Nephron progenitor cell (in vitro differentiated cells): ENCODE data around the gene TDRD9.
A peak's percentile ranks its signal among the peaks of the same experiment; 100 is the strongest.

Experiments
- DNase-seq: peaks from one replicate; pipeline ENCODE4 v3.0.0; 2021
- H3K27ac Mint-ChIP-seq: 2 replicates; pipeline ENCODE4 v1.8.0; 2021; ENCODE audit warnings: mild to moderate bottlenecking, moderate library complexity, mixed read lengths
- H3K27me3 Mint-ChIP-seq: 2 replicates; pipeline ENCODE4 v1.8.0; 2021; ENCODE audit warnings: mild to moderate bottlenecking, low read depth, mixed read lengths; ENCODE audit not compliant: poor library complexity
- H3K36me3 Mint-ChIP-seq: 2 replicates; pipeline ENCODE4 v1.8.0; 2021; ENCODE audit warnings: low read depth, mixed read lengths
- H3K4me1 Mint-ChIP-seq: 2 replicates; pipeline ENCODE4 v1.8.0; 2021; ENCODE audit warnings: mixed read lengths
- H3K4me3 Mint-ChIP-seq: 2 replicates; pipeline ENCODE4 v1.8.0; 2021; ENCODE audit warnings: mild to moderate bottlenecking, moderate library complexity, mixed read lengths
- H3K9me3 Mint-ChIP-seq: 2 replicates; pipeline ENCODE4 v1.8.0; 2021; ENCODE audit warnings: mild to moderate bottlenecking, moderate library complexity, mixed read lengths
- CTCF ChIP-seq: fragments of 200-600 bp; sonication (generic); IDR thresholded peaks from 2 replicates; pipeline ENCODE4 v1.5.0; 2021; ENCODE audit warnings: antibody characterized with exemption

The TDRD9 gene

GRCh38 chr14:104014764-104015163 is 86.5 kb downstream of the TDRD9 start:
- Mint-ChIP-seq H3K27ac (no peak overlapping the region), H3K9me3 (no peaks in the 10 kb centered on the region), H3K36me3 (no peaks in the 10 kb centered on the region), H3K4me3 (no peak overlapping the region), H3K27me3 (peaks cover 8% of the 10 kb centered on the region), H3K4me1 (peaks cover 27% of the 10 kb centered on the region)
- no peak for TF ChIP-seq CTCF
- DNase-seq, result no peak

DNA sequence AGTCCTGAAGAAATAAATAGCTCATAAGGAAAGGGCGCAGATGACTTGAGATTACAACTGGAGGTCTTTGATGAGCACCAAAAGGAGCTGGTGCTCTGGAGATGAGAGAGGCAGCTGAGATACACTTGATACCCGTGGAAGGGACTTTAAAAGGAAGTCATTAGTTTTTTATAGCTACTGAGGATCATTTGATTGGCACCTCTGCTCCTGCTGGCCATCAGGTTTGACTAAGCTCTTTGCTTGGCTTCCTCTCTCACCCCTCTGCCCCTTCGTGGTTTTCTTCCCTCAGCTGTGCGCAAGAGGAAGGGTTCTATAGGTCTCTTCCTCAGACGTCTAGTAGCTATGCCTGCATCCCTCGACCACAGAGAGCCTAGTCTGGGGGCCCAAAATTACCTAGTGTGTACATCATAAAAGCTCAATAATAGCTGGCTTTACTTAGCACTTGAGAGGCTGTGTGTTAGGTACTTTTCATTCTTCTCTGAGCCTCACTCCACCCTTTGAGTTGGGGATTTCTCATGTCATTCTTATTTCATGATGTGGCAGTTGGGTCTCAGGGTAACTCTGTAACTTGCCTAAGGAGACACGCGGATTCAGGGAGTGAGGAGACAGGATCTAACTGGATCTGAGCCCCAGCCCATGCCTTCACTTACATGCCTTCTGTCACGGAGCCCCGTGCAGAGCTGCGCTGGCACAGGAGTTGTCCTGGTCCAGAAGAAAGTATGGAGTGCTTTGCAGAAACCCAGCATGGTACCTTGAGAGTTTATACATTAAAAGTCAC is 88.8 kb downstream of the TDRD9 start:
- Mint-ChIP-seq H3K4me3 (no peak overlapping the region), H3K27me3 (peaks cover 8% of the 10 kb centered on the region), H3K27ac (no peak overlapping the region), H3K4me1 (peaks cover 37% of the 10 kb centered on the region), H3K9me3 (no peaks in the 10 kb centered on the region), H3K36me3 (no peaks in the 10 kb centered on the region)
- DNase-seq, result no peak
- TF ChIP-seq CTCF, result no peak

DNA sequence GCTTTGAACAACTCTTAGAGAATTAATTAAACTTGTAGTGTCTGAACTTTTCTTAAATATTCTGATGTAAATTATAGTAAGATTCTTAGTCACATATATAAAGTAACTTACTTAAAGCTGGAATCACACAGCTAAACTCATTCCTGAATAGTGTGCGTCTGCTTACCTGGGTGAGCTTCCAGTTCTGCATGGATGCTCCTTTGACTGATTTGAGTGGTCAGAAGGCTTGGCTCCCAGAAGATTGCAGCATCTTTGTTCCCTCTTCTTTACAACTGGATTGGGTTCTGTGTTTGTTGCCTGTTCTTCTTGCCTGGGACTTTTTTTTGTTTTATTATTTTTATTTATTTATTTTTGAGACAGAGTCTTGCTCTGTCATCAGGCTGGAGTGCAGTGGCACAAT is 90.8 kb downstream of the TDRD9 start:
- Mint-ChIP-seq H3K4me1 (peaks cover 40% of the 10 kb centered on the region), H3K9me3 (no peaks in the 10 kb centered on the region), H3K4me3 (no peak overlapping the region), H3K36me3 (no peaks in the 10 kb centered on the region), H3K27me3 (peaks cover 3% of the 10 kb centered on the region), H3K27ac (no peak overlapping the region)
- no peak for TF ChIP-seq CTCF
- DNase-seq, result no peak

DNA sequence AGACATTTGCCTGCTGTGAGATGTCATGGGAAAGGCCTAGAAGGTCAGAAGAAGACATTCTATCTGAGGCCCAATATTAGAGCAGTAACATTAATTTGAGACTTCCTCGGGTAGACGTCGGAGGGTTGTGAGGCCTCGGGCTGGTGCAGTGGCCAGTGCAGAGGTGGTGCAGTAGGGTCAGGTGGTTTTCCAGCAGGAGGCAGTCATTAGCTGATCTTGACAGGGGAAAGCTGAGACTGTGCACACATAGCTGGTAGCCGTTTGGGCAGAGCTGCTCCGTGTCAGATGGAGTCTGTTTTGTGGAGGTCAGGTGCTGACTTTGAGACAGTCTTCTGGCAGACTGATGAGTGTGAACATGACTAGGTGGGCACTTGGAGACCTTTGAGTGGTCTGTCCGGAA is 91.5 kb downstream of the TDRD9 start:
- H3K9me3 Mint-ChIP-seq, result no peaks in the 10 kb centered on the region
- no peaks in the 10 kb centered on the region for H3K36me3 Mint-ChIP-seq
- no peak overlapping the region for H3K27ac Mint-ChIP-seq
- no peak for TF ChIP-seq CTCF
- no peak overlapping the region for H3K4me3 Mint-ChIP-seq
- DNase-seq, result no peak
- H3K4me1 Mint-ChIP-seq, result peaks cover 40% of the 10 kb centered on the region
- peaks cover 3% of the 10 kb centered on the region for H3K27me3 Mint-ChIP-seq

DNA sequence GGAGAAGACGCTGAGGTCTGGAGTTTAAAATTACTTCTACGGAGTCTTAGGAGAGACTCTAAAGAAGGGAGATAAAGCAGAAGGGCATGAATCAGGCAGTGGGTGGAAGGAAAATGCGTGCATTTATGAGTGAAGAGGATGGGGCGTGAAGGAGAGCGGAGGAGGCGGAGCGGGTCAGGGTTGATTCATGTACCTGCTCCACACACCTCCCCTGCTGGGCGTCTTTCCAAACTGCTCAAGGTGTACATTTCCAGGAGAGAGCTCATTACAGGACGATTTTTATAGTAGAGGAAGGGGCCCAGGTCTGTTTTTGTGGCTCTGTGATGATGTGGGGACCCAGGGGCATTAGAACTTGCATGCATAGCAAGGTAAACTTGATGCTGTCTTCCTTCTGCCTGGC is 92.2 kb downstream of the TDRD9 start:
- Mint-ChIP-seq H3K27me3 (peaks cover 3% of the 10 kb centered on the region), H3K4me3 (no peak overlapping the region), H3K9me3 (no peaks in the 10 kb centered on the region)

More for the DNA sequence above, 92.2 kb downstream of the TDRD9 start:
- no peak for DNase-seq
- Mint-ChIP-seq H3K36me3 (no peaks in the 10 kb centered on the region), H3K4me1 (peaks cover 40% of the 10 kb centered on the region), H3K27ac (peak overlapping the region; percentile 31)
- TF ChIP-seq CTCF, result no peak
